HL-60/S4 (cell line): ENCODE results near the gene NTPCR.
"Not testable (repeated sequence)": the region's sequence is repeated elsewhere in the genome, so short reads cannot be mapped to it uniquely, and the experiment has no call there.

Experiments used
- in situ Hi-C: fragments of 300-500 bp; cut with MboI; formaldehyde crosslinking; loops from 2 replicates; pipeline ENCODE4 v1.14.3; 2022; ENCODE audit warnings: low sequenced_read_pairs

Gene NTPCR

GRCh38 chr1:232950197-232951176 is at the start of gene NTPCR:
TSS of gene NTPCR (plus strand) at chr1:232950611. CDS start at chr1:232950711, 100 bp downstream.
- in situ Hi-C loops, result no loop called here

- in situ Hi-C loops, result no loop called here
Observed at GRCh38 chr1:232900818-232901217, 49.6 kb upstream of the NTPCR start.

- in situ Hi-C loops, result no loop called here
Observed at GRCh38 chr1:232901255-232901654, 49.2 kb upstream of the NTPCR start.

- in situ Hi-C loops, result no loop called here
Observed at GRCh38 chr1:232902774-232903350, 47.5 kb upstream of the NTPCR start.

GRCh38 chr1:232904131-232904530 is 46.3 kb upstream of the NTPCR start:
- in situ Hi-C loops, result no loop called here

- in situ Hi-C loops, result no loop called here
Observed at GRCh38 chr1:232904566-232904965, 45.8 kb upstream of the NTPCR start.

- in situ Hi-C loops, result no loop called here
Observed at GRCh38 chr1:232905331-232906034, 44.9 kb upstream of the NTPCR start.

GRCh38 chr1:232906441-232906840 is 44.0 kb upstream of the NTPCR start:
- in situ Hi-C loops, result no loop called here

- in situ Hi-C loops, result no loop called here
Observed at GRCh38 chr1:232908831-232909230, 41.6 kb upstream of the NTPCR start.

- in situ Hi-C loops, result no loop called here
Observed at GRCh38 chr1:232909752-232910151, 40.7 kb upstream of the NTPCR start.

- in situ Hi-C loops, result no loop called here
Observed at GRCh38 chr1:232911027-232911599, 39.3 kb upstream of the NTPCR start.

GRCh38 chr1:232912845-232913580 is 37.4 kb upstream of the NTPCR start:
- in situ Hi-C loops, result no loop called here

GRCh38 chr1:232914271-232914670 is 36.1 kb upstream of the NTPCR start:
- in situ Hi-C loops, result not testable (repeated sequence)

- in situ Hi-C loops, result no loop called here
Observed at GRCh38 chr1:232915212-232915611, 35.2 kb upstream of the NTPCR start.

- in situ Hi-C loops, result no loop called here
Observed at GRCh38 chr1:232917053-232917452, 33.4 kb upstream of the NTPCR start.

GRCh38 chr1:232921381-232921780 is 29.0 kb upstream of the NTPCR start:
- in situ Hi-C loops, result no loop called here

GRCh38 chr1:232922485-232922884 is 27.9 kb upstream of the NTPCR start:
- in situ Hi-C loops, result no loop called here

- in situ Hi-C loops, result no loop called here
Observed at GRCh38 chr1:232923739-232924386, 26.5 kb upstream of the NTPCR start.

GRCh38 chr1:232924874-232925273 is 25.5 kb upstream of the NTPCR start:
- in situ Hi-C loops, result no loop called here
